ENCODE data around the gene SELENON. TPM values are rescaled to one million over a fixed set of nuclear protein-coding genes. Genes with fewer than 3 reads are reported as not detected.

SELENON gene
- total RNA-seq, 1 experiment from 2014 or later: 90.9 TPM

- H4K91ac ChIP-seq (ENCODE audit: insufficient read length, low read depth, low read length): no peak overlapping the region
- no peak overlapping the region for H4K8ac ChIP-seq (replicated peaks; ENCODE audit: insufficient read length, low read depth, low read length)
- Mint-ChIP-seq H3K27ac (no peak overlapping the region; a peak in 1 of 7 replicates), H3K27me3 (ENCODE audit: low read depth) (no peaks in the 10 kb centered on the region), H3K4me1 (peaks cover 2 to 6% of the 10 kb centered on the region in 2 experiments; a peak in 3 of 4 replicates), H3K4me3 (no peak overlapping the region), H3K9me3 (no peaks in the 10 kb centered on the region), H3K36me3 (ENCODE audit: insufficient read depth in 1 of 3, low read depth in 3 of 3) (peaks cover 18 to 66% (median 42%) of the 10 kb centered on the region in 3 experiments; a peak in 6 of 7 replicates)
- no peak overlapping the region for H3K9ac ChIP-seq (ENCODE audit: extremely low read depth, insufficient read length, low read length)
- no peak overlapping the region for H3K4me2 ChIP-seq (ENCODE audit: insufficient read depth, insufficient read length, low read length)
- H3K27me3 ChIP-seq (ENCODE audit: insufficient read depth, low read length): no peaks in the 10 kb centered on the region
- H3K14ac ChIP-seq (ENCODE audit: insufficient read depth, low read length): no peak overlapping the region
- H3K79me2 ChIP-seq (ENCODE audit: insufficient read depth, low read length): no peaks in the 10 kb centered on the region
- H2AFZ ChIP-seq (ENCODE audit: low read length): no peak overlapping the region
- H2BK12ac ChIP-seq (ENCODE audit: insufficient read length, low read depth, low read length): no peak overlapping the region
- H3K27ac ChIP-seq (ENCODE audit: insufficient read length, low read depth, low read length): no peak overlapping the region
- no peak overlapping the region for H2BK5ac ChIP-seq (ENCODE audit: insufficient read length, low read length)
- no peak overlapping the region for H3K4ac ChIP-seq (ENCODE audit: low read depth, low read length)
- no peaks in the 10 kb centered on the region for H4K20me1 ChIP-seq (ENCODE audit: control insufficient read depth, insufficient read depth, insufficient read length)
- H2BK15ac ChIP-seq (ENCODE audit: low read depth, low read length): no peak overlapping the region
- H3K79me1 ChIP-seq (ENCODE audit: insufficient read depth, low read depth, low read length, poor library complexity, severe bottlenecking): no peaks in the 10 kb centered on the region
- no peak overlapping the region for H4K5ac ChIP-seq (ENCODE audit: insufficient read length, low read depth, low read length)
- H3K9me3 ChIP-seq (ENCODE audit: control insufficient read depth, low read depth, low read length): no peaks in the 10 kb centered on the region
- no peak overlapping the region for H2AK5ac ChIP-seq (ENCODE audit: insufficient read length, low read length)
- no peak overlapping the region for H3K56ac ChIP-seq (ENCODE audit: insufficient read length, low read depth, low read length)
- H3K23ac ChIP-seq (ENCODE audit: insufficient read length, low read depth, low read length): no peak overlapping the region
- TF ChIP-seq CTCF (conservative IDR thresholded peaks at IDR 0.05): no peak
- H3K4me1 ChIP-seq (ENCODE audit: insufficient read depth, low read length): no peaks in the 10 kb centered on the region
- no CpG with 5 or more reads among the region's 7 CpGs for WGBS (ENCODE audit: extremely low coverage, insufficient read length, low lambda C conversion rate)
- no peaks in the 10 kb centered on the region for H3K23me2 ChIP-seq (ENCODE audit: insufficient read length, low read depth, low read length, poor library complexity, severe bottlenecking)
- H2BK120ac ChIP-seq (ENCODE audit: low read depth, low read length, poor library complexity, severe bottlenecking): no peak overlapping the region
- no peak overlapping the region for H3T11ph ChIP-seq (ENCODE audit: low read length)
- no peak overlapping the region for H3K18ac ChIP-seq (ENCODE audit: insufficient read length, low read depth, low read length)
- no peak for DNase-seq
- H2BK20ac ChIP-seq (ENCODE audit: low read depth, low read length, poor library complexity, severe bottlenecking): no peak overlapping the region
Observed at GRCh38 chr1:25809929-25810328, 9.9 kb downstream of the SELENON start.

Measured in H9 (cell line).